H1 (cell line): ENCODE results near the gene TBC1D2B. TPM values are rescaled to one million over a fixed set of nuclear protein-coding genes. Genes with fewer than 3 reads are reported as not detected.

Experiments
- CTCF ChIA-PET: fragments of 300-600 bp; sonication (Branson Sonifier 250); formaldehyde crosslinking; loops from one replicate; lab custom pipeline; 2021; ENCODE audit not compliant: partially characterized antibody; lab: Charles Lee
- POLR2A ChIA-PET: fragments of 300-600 bp; sonication (Branson Sonifier 250); formaldehyde crosslinking; loops from one replicate; lab custom pipeline; 2021; ENCODE audit warnings: inconsistent platforms; ENCODE audit not compliant: partially characterized antibody; lab: Charles Lee
- DNase-seq, 2 experiments: peaks; one replicate each; pipeline versions ENCODE4 v3.0.0 to v3.0.0-alpha.2; 2010 to 2022; ENCODE audit warnings: low spot score in 2 of 2, low read depth in 1 of 2, mixed read lengths in 1 of 2
- FAIRE-seq: peaks from 2 replicates; lab custom pipeline; 2011; peaks lifted over from hg19 to GRCh38; lab: Jason Lieb, UNC
- H2AFZ ChIP-seq: 2 replicates; pipeline ENCODE4 v1.8.1; 2012; ENCODE audit warnings: low read length, inconsistent platforms
- H2AK5ac ChIP-seq: 2 replicates; pipeline ENCODE4 v1.6.1; 2013; ENCODE audit warnings: low read depth, low read length
- H2BK120ac ChIP-seq: replicated peaks from 2 replicates; pipeline ENCODE3; 2013; ENCODE audit warnings: low read depth, low read length, inconsistent platforms
- H2BK12ac ChIP-seq: 2 replicates; pipeline ENCODE4 v1.6.1; 2013; ENCODE audit warnings: low read depth, low read length
- H2BK15ac ChIP-seq: 2 replicates; pipeline ENCODE4 v1.6.1; 2013; ENCODE audit warnings: low read length
- H2BK20ac ChIP-seq: 2 replicates; pipeline ENCODE4 v1.6.1; 2013; ENCODE audit warnings: low read length
- H2BK5ac ChIP-seq: 2 replicates; pipeline ENCODE4 v1.6.1; 2013; ENCODE audit warnings: low read depth, low read length
- H3K14ac ChIP-seq: 2 replicates; pipeline ENCODE4 v1.6.1; 2013; ENCODE audit warnings: inconsistent platforms; ENCODE audit not compliant: insufficient read length
- H3K18ac ChIP-seq: 2 replicates; pipeline ENCODE4 v1.6.1; 2013; ENCODE audit warnings: low read length; ENCODE audit errors: extremely low read depth
- H3K23ac ChIP-seq: 2 replicates; pipeline ENCODE4 v1.6.1; 2013; ENCODE audit warnings: inconsistent platforms; ENCODE audit not compliant: insufficient read length
- H3K23me2 ChIP-seq: 2 replicates; pipeline ENCODE4 v1.6.1; 2013; ENCODE audit warnings: low read depth, low read length
- H3K27ac ChIP-seq: 2 replicates; pipeline ENCODE4 v1.6.1; 2011; ENCODE audit warnings: low read depth, low read length, inconsistent platforms
- H3K27me3 ChIP-seq, 4 experiments: replicated peaks in 1 of 4; 1 replicate in 1 of 4; 2 replicates in 3 of 4; pipeline versions ENCODE4 v1.6.1 to v1.8.1; 2011 to 2013; ENCODE audit warnings: low read length in 3 of 4, mild to moderate bottlenecking in 3 of 4, inconsistent platforms in 2 of 4, mixed read lengths in 2 of 4, moderate library complexity in 1 of 4; ENCODE audit not compliant: control insufficient read depth in 3 of 4, insufficient read depth in 3 of 4; ENCODE audit errors: extremely low read depth in 1 of 4
- H3K36me3 ChIP-seq, 4 experiments: 2 replicates each; pipeline versions ENCODE4 v1.6.1 to v1.8.1; 2011 to 2013; ENCODE audit warnings: mild to moderate bottlenecking in 4 of 4, low read length in 3 of 4, moderate library complexity in 2 of 4, control low read depth in 1 of 4, inconsistent platforms in 1 of 4; ENCODE audit not compliant: insufficient read depth in 4 of 4, control insufficient read depth in 2 of 4
- H3K4ac ChIP-seq: replicated peaks from 2 replicates; pipeline ENCODE3; 2013; ENCODE audit warnings: low read length, low read depth, mixed read lengths, inconsistent platforms; ENCODE audit not compliant: insufficient read length
- H3K4me1 ChIP-seq, 4 experiments: replicated peaks in 1 of 4; 1 replicate in 1 of 4; 2 replicates in 3 of 4; pipeline versions ENCODE4 v1.6.1 to v1.8.1; 2011 to 2013; ENCODE audit warnings: low read length in 3 of 4, inconsistent platforms in 2 of 4, mixed read lengths in 1 of 4; ENCODE audit not compliant: insufficient read depth in 4 of 4, control insufficient read depth in 3 of 4
- H3K4me2 ChIP-seq, 2 experiments: 2 replicates each; pipeline versions ENCODE4 v1.6.1 to v1.8.1; 2011 to 2013; ENCODE audit warnings: low read depth in 2 of 2, low read length in 2 of 2, control low read depth in 1 of 2, inconsistent platforms in 1 of 2, mild to moderate bottlenecking in 1 of 2; ENCODE audit not compliant: insufficient read depth in 1 of 2
- H3K4me3 ChIP-seq, 4 experiments: fragments of 200-600, 300-600 bp in 1 of 4; sonication (generic), shearing (Covaris generic), sonication (Bioruptor Twin) in 1 of 4; 2 replicates each; pipeline versions ENCODE4 v1.5.1 to v1.8.1; 2011 to 2016; ENCODE audit warnings: low read length in 4 of 4, low read depth in 3 of 4, control low read depth in 2 of 4, inconsistent platforms in 2 of 4, mild to moderate bottlenecking in 2 of 4, mixed read lengths in 1 of 4, moderate library complexity in 1 of 4; ENCODE audit not compliant: insufficient read depth in 2 of 4; ENCODE audit errors: extremely low read depth in 1 of 4
- H3K56ac ChIP-seq: replicated peaks from 2 replicates; pipeline ENCODE3; 2013; ENCODE audit warnings: low read depth, mild to moderate bottlenecking, mixed read lengths, low read length, inconsistent platforms; ENCODE audit not compliant: insufficient read length
- H3K79me1 ChIP-seq: 2 replicates; pipeline ENCODE4 v1.6.1; 2013; ENCODE audit warnings: low read depth, low read length, control low read depth
- H3K79me2 ChIP-seq, 2 experiments: 2 replicates each; pipeline versions ENCODE4 v1.6.1 to v1.8.1; 2012 to 2013; ENCODE audit warnings: low read length in 2 of 2, mild to moderate bottlenecking in 2 of 2, inconsistent platforms in 1 of 2; ENCODE audit not compliant: insufficient read depth in 2 of 2, control insufficient read depth in 1 of 2
- H3K9ac ChIP-seq, 4 experiments: replicated peaks in 1 of 4; 1 replicate in 1 of 4; 2 replicates in 3 of 4; pipeline versions ENCODE4 v1.6.1 to v1.8.1; 2011 to 2013; ENCODE audit warnings: low read depth in 3 of 4, low read length in 3 of 4, control low read depth in 2 of 4, mild to moderate bottlenecking in 2 of 4, moderate library complexity in 2 of 4, inconsistent platforms in 1 of 4; ENCODE audit errors: extremely low read depth in 1 of 4
- H3K9me3 ChIP-seq, 2 experiments: 2 replicates each; pipeline versions ENCODE4 v1.6.1 to v1.8.1; 2012 to 2013; ENCODE audit warnings: mild to moderate bottlenecking in 2 of 2, moderate library complexity in 2 of 2, control low read depth in 1 of 2, inconsistent platforms in 1 of 2, low read depth in 1 of 2, low read length in 1 of 2, mixed read lengths in 1 of 2; ENCODE audit not compliant: insufficient read depth in 2 of 2
- H4K20me1 ChIP-seq, 2 experiments: replicated peaks in 1 of 2; 2 replicates each; pipeline versions ENCODE3 to v1.8.1; 2011 to 2013; ENCODE audit warnings: inconsistent platforms in 2 of 2, low read length in 2 of 2, mild to moderate bottlenecking in 1 of 2; ENCODE audit not compliant: insufficient read depth in 2 of 2, control insufficient read depth in 1 of 2
- H4K5ac ChIP-seq: 2 replicates; pipeline ENCODE4 v1.6.1; 2013; ENCODE audit warnings: low read length, low read depth, mixed read lengths, inconsistent platforms; ENCODE audit not compliant: insufficient read length
- H4K8ac ChIP-seq: 2 replicates; pipeline ENCODE4 v1.8.0; 2013; ENCODE audit warnings: mild to moderate bottlenecking, moderate library complexity, low read length, inconsistent platforms; ENCODE audit not compliant: insufficient read depth; ENCODE audit errors: extremely low read depth
- H4K91ac ChIP-seq: replicated peaks from 2 replicates; pipeline ENCODE3; 2013; ENCODE audit warnings: low read length, mixed read lengths, inconsistent platforms; ENCODE audit not compliant: insufficient read length
- ZNF274 ChIP-seq: IDR thresholded peaks from 2 replicates; pipeline ENCODE4 v1.7.0; 2012; ENCODE audit warnings: low read length, borderline replicate concordance; ENCODE audit errors: extremely low read depth
- WGBS, 2 experiments: shearing (Covaris generic) in 1 of 2; methylation state at CpG; one replicate each; pipeline versions ENCODE4 v1.1.6 to v1.1.7; 2013 to 2015; ENCODE audit warnings: low lambda C conversion rate in 2 of 2, mixed read lengths in 2 of 2, inconsistent platforms in 1 of 2, low coverage in 1 of 2, missing lambda C conversion rate in 1 of 2; ENCODE audit not compliant: insufficient replicate concordance in 2 of 2, insufficient coverage in 1 of 2, insufficient read length in 1 of 2; ENCODE audit errors: extremely low coverage in 1 of 2, missing lambda C conversion rate in 1 of 2; 5-methylcytosine and 5-hydroxymethylcytosine counted together
- polyA plus RNA-seq, 7 experiments: library from polyadenylated mRNA; depleted of rRNA in 3 of 7; stranded (reverse) in 5 of 7; unstranded in 2 of 7; fragments of >200 nt in 5 of 7; fragments of 200-250 nt in 2 of 7; gene quantifications; 1 replicate in 5 of 7; 2 replicates in 1 of 7; 4 replicates in 1 of 7; pipeline versions ENCODE4 v1.2.1 to v1.2.3, GENCODE V29; 2011 to 2013; ENCODE audit warnings: missing spikeins in 2 of 7, mixed read lengths in 2 of 7
- total RNA-seq: library from RNA; stranded (reverse); fragmentation: NEBNext Ultra II Directional; extraction: Animal tissue kit (Norgen Biotek cat#: 25700); gene quantifications from 2 replicates; pipeline ENCODE4 v1.2.1, GENCODE V29; 2021

Gene TBC1D2B
- total and polyA plus RNA-seq, 2 of the 8 experiments (the other 6 are each of a cell fraction or from before 2014, with no cell fraction given) = 11.9 to 19.5 TPM

- peaks cover 3 to 55% of the 10 kb centered on the region in 2 experiments; a peak in 3 of 4 replicates for H3K79me2 ChIP-seq
- no peak overlapping the region for H2BK15ac ChIP-seq
- no peaks in the 10 kb centered on the region; the same call in 1 of the 2 replicates for H3K23me2 ChIP-seq
- H3K4me1 ChIP-seq = peaks cover 9 to 35% (median 21%) of the 10 kb centered on the region in 4 experiments
- H2AK5ac ChIP-seq = no peak overlapping the region
- no peaks in the 10 kb centered on the region for H3K36me3 ChIP-seq
- H3K27ac ChIP-seq = no peak overlapping the region
- no peak overlapping the region for H3K18ac ChIP-seq
- H4K91ac ChIP-seq = no peak overlapping the region
- peaks cover 10% of the 10 kb centered on the region for H3K79me1 ChIP-seq
- WGBS, 2 experiments = 92% methylated on average over 1 of the region's 1 CpG; no CpG with 5 or more reads in 1 of the 2 experiments
- ChIA-PET CTCF (interaction anchor here (0.9 to 2.6 kb wide), 11 partner anchors 9 to 109 kb away, joined by 3 to 11 read pairs (median 5); no protein-coding TSS in a partner anchor), POLR2A (no interaction called here)
- H2AFZ ChIP-seq = no peak overlapping the region
- H3K14ac ChIP-seq = no peak overlapping the region
- no peak overlapping the region for H4K5ac ChIP-seq
- H3K4me2 ChIP-seq = no peak overlapping the region
- H4K8ac ChIP-seq = no peak overlapping the region
- no peak overlapping the region for H2BK5ac ChIP-seq
- H3K4me3 ChIP-seq = no peak overlapping the region
- no peak overlapping the region for H3K4ac ChIP-seq
- no peaks in the 10 kb centered on the region for H3K9me3 ChIP-seq
- no peak overlapping the region for H3K23ac ChIP-seq
- H3K9ac ChIP-seq = no peak overlapping the region
- H2BK120ac ChIP-seq = no peak overlapping the region
- no peak overlapping the region for H2BK20ac ChIP-seq
- no peaks in the 10 kb centered on the region; a peak in 1 of 7 replicates for H3K27me3 ChIP-seq
- H2BK12ac ChIP-seq = no peak overlapping the region
- H4K20me1 ChIP-seq = peaks cover 0 to 9% of the 10 kb centered on the region in 2 experiments
- no peak for DNase-seq
- FAIRE-seq = no peak
- no peak overlapping the region for H3K56ac ChIP-seq
- TF ChIP-seq ZNF274 = no peak
These were observed 9.9 kb downstream of the TBC1D2B start for GRCh38 chr15:78067328-78068228.
